Trophoblast cell (in vitro differentiated cells and primary cell): ENCODE results near the gene ETV3.
A peak's percentile ranks its signal among the peaks of the same experiment; 100 is the strongest.

ENCODE experiments used
- DNase-seq, 2 donors: peaks; one replicate each; pipeline ENCODE4 v3.0.0-alpha.2; 2016
- H2AFZ ChIP-seq: 2 replicates; pipeline ENCODE4 v1.6.1; 2013; ENCODE audit warnings: low read length, moderate library complexity, mild to moderate bottlenecking; ENCODE audit not compliant: insufficient read depth, poor library complexity
- H2AK5ac ChIP-seq: 2 replicates; pipeline ENCODE4 v1.6.1; 2013; ENCODE audit warnings: mild to moderate bottlenecking, low read length
- H2BK120ac ChIP-seq: 2 replicates; pipeline ENCODE4 v1.6.1; 2013; ENCODE audit warnings: low read length, mild to moderate bottlenecking, moderate library complexity; ENCODE audit not compliant: insufficient read depth, poor library complexity
- H2BK12ac ChIP-seq: 2 replicates; pipeline ENCODE4 v1.6.1; 2013; ENCODE audit warnings: mild to moderate bottlenecking, low read length, moderate library complexity
- H2BK5ac ChIP-seq: 2 replicates; pipeline ENCODE4 v1.6.1; 2013; ENCODE audit warnings: low read length, low read depth, moderate library complexity, mild to moderate bottlenecking; ENCODE audit not compliant: poor library complexity
- H3K14ac ChIP-seq: 2 replicates; pipeline ENCODE4 v1.6.1; 2013; ENCODE audit warnings: mild to moderate bottlenecking, low read length
- H3K18ac ChIP-seq: 2 replicates; pipeline ENCODE4 v1.6.1; 2013; ENCODE audit warnings: mild to moderate bottlenecking, low read length
- H3K23ac ChIP-seq: 2 replicates; pipeline ENCODE4 v1.6.1; 2013; ENCODE audit warnings: low read length
- H3K27ac ChIP-seq: 2 replicates; pipeline ENCODE4 v1.5.1; 2013; ENCODE audit warnings: low read depth, mild to moderate bottlenecking, inconsistent platforms, low read length, moderate library complexity
- H3K27me3 ChIP-seq: 2 replicates; pipeline ENCODE4 v1.6.1; 2013; ENCODE audit warnings: inconsistent platforms, mild to moderate bottlenecking, low read length, moderate library complexity; ENCODE audit not compliant: insufficient read depth
- H3K36me3 ChIP-seq, 2 experiments: 1 replicate in 1 of 2; 2 replicates in 1 of 2; pipeline ENCODE4 v1.6.1; 2013; ENCODE audit warnings: low read length in 2 of 2, mild to moderate bottlenecking in 2 of 2, moderate library complexity in 1 of 2; ENCODE audit not compliant: insufficient read depth in 2 of 2, control insufficient read depth in 1 of 2
- H3K4ac ChIP-seq: 2 replicates; pipeline ENCODE4 v1.6.1; 2013; ENCODE audit warnings: low read depth, mild to moderate bottlenecking, low read length, moderate library complexity
- H3K4me1 ChIP-seq, 2 experiments: 1 replicate in 1 of 2; 2 replicates in 1 of 2; pipeline ENCODE4 v1.6.1; 2013; ENCODE audit warnings: low read length in 2 of 2, mild to moderate bottlenecking in 2 of 2, moderate library complexity in 1 of 2; ENCODE audit not compliant: insufficient read depth in 2 of 2, control insufficient read depth in 1 of 2
- H3K4me2 ChIP-seq: 2 replicates; pipeline ENCODE4 v1.6.1; 2013; ENCODE audit warnings: inconsistent platforms, mild to moderate bottlenecking, low read length, moderate library complexity
- H3K4me3 ChIP-seq: 2 replicates; pipeline ENCODE4 v1.5.1; 2013; ENCODE audit warnings: mild to moderate bottlenecking, low read depth, low read length, inconsistent platforms
- H3K79me1 ChIP-seq: one replicate; pipeline ENCODE4 v1.6.1; 2013; ENCODE audit warnings: low read length
- H3K79me2 ChIP-seq: 2 replicates; pipeline ENCODE4 v1.6.1; 2013; ENCODE audit warnings: low read length, mild to moderate bottlenecking; ENCODE audit not compliant: control insufficient read depth, insufficient read depth, poor library complexity
- H3K9ac ChIP-seq: 2 replicates; pipeline ENCODE4 v1.6.1; 2013; ENCODE audit warnings: mild to moderate bottlenecking, low read length
- H3K9me3 ChIP-seq: 2 replicates; pipeline ENCODE4 v1.6.1; 2013; ENCODE audit warnings: low read depth, mild to moderate bottlenecking, control low read depth, inconsistent platforms, low read length; ENCODE audit not compliant: insufficient read depth
- H4K12ac ChIP-seq: 2 replicates; pipeline ENCODE4 v1.6.1; 2013; ENCODE audit warnings: low read depth, mild to moderate bottlenecking, low read length, moderate library complexity
- H4K8ac ChIP-seq: 2 replicates; pipeline ENCODE4 v1.6.1; 2013; ENCODE audit warnings: low read depth, mild to moderate bottlenecking, low read length, moderate library complexity
- H4K91ac ChIP-seq: one replicate; pipeline ENCODE4 v1.6.1; 2013; ENCODE audit warnings: low read depth, mild to moderate bottlenecking, low read length, moderate library complexity
- WGBS: extraction: QIAGEN DNeasy Blood & Tissue Kit; methylation state at CpG from one replicate; pipeline ENCODE4 v1.1.7; 2013; ENCODE audit warnings: missing lambda C conversion rate; ENCODE audit not compliant: insufficient read length, insufficient coverage; ENCODE audit errors: extremely low coverage; 5-methylcytosine and 5-hydroxymethylcytosine counted together

Gene ETV3

DNA sequence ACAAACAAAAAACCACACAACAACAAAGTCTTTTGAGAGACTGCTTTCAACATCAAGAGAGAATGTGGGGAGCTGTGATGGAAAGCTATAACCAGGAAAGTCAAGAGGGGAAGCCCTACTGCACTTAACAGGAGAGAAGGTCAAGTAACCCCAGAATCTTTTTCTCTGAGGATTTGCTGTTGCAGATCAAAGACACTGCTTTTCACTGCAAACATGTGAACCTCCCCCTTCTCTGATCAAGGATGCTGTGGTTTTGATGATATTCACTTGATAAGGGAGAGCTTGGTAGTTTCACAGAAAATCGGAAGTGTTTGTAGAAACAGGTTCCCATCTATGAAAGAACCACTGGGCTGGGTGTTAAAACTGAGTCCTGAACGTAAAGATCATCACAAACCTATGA lies 4.8 kb downstream of the ETV3 start:
- H3K4me1 ChIP-seq = peaks cover 12 to 24% of the 10 kb centered on the region in 2 experiments
- no peak overlapping the region for H3K23ac ChIP-seq
- H3K14ac ChIP-seq = no peak overlapping the region
- H3K27ac ChIP-seq = peak overlapping the region; percentile 26
- no peak overlapping the region for H4K91ac ChIP-seq
- no peak overlapping the region for H3K9ac ChIP-seq
- H2BK5ac ChIP-seq = no peak overlapping the region
- no peaks in the 10 kb centered on the region for H3K27me3 ChIP-seq
- H3K18ac ChIP-seq = no peak overlapping the region
- H3K79me2 ChIP-seq = peaks cover 11% of the 10 kb centered on the region
- no peak overlapping the region for H3K4me2 ChIP-seq
- WGBS = no CpG with 5 or more reads among the region's 2 CpGs
- H3K79me1 ChIP-seq = peaks cover 8% of the 10 kb centered on the region
- no peak overlapping the region for H2BK12ac ChIP-seq
- no peak overlapping the region for H4K12ac ChIP-seq
- no peaks in the 10 kb centered on the region for H3K9me3 ChIP-seq
- H4K8ac ChIP-seq = no peak overlapping the region
- no peak overlapping the region for H2AK5ac ChIP-seq
- peaks cover 4 to 18% of the 10 kb centered on the region in 2 experiments for H3K36me3 ChIP-seq
- H3K4ac ChIP-seq = no peak overlapping the region
- no peak overlapping the region for H3K4me3 ChIP-seq
- no peak for DNase-seq
- no peak overlapping the region for H2BK120ac ChIP-seq
- no peak overlapping the region for H2AFZ ChIP-seq

DNA sequence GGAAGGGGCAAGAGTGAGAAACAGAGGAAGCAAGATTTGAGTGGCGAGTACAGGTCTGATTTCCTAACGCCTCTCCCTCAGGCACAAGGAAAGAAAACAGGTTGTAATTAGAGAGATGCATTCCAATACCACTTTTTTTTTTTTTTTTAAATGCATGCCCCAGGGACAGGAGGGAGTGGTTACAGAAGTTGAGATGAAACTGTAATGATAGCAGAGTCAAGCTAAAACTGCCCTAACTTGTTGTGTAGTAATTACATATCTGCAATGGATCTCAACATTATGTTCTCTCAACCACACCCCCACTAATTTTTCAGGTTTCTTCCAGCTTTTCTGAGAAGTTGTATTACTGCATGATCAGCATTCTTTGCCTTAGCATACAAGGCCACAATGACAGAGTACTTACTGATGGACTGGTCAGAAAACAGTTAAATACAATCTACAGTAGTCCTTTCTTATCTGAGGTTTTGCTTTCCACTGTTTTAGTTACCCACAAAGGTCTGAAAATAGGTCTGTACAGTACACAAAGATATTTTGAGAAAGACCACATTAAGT lies 5.5 kb downstream of the ETV3 start:
- no peaks in the 10 kb centered on the region for H3K27me3 ChIP-seq
- no peak overlapping the region for H3K23ac ChIP-seq
- no peak overlapping the region for H4K12ac ChIP-seq
- no peak overlapping the region for H2AFZ ChIP-seq
- no CpG with 5 or more reads among the region's 2 CpGs for WGBS
- no peak overlapping the region for H3K27ac ChIP-seq
- H3K9ac ChIP-seq = no peak overlapping the region
- peak overlapping the region; percentile 34 for H3K4me2 ChIP-seq
- peak; percentile 70 to 96 for DNase-seq
- peaks cover under 1% of the 10 kb centered on the region for H3K79me1 ChIP-seq
- H2AK5ac ChIP-seq = no peak overlapping the region
- no peak overlapping the region for H3K18ac ChIP-seq
- H3K4ac ChIP-seq = no peak overlapping the region
- peaks cover 12 to 24% of the 10 kb centered on the region in 2 experiments for H3K4me1 ChIP-seq
- H2BK12ac ChIP-seq = no peak overlapping the region
- peaks cover 6 to 24% of the 10 kb centered on the region in 2 experiments for H3K36me3 ChIP-seq
- no peak overlapping the region for H3K4me3 ChIP-seq
- H2BK5ac ChIP-seq = no peak overlapping the region
- no peak overlapping the region for H4K91ac ChIP-seq
- H3K79me2 ChIP-seq = peaks cover 6% of the 10 kb centered on the region
- no peak overlapping the region for H2BK120ac ChIP-seq
- no peaks in the 10 kb centered on the region for H3K9me3 ChIP-seq
- H4K8ac ChIP-seq = no peak overlapping the region
- no peak overlapping the region for H3K14ac ChIP-seq

DNA sequence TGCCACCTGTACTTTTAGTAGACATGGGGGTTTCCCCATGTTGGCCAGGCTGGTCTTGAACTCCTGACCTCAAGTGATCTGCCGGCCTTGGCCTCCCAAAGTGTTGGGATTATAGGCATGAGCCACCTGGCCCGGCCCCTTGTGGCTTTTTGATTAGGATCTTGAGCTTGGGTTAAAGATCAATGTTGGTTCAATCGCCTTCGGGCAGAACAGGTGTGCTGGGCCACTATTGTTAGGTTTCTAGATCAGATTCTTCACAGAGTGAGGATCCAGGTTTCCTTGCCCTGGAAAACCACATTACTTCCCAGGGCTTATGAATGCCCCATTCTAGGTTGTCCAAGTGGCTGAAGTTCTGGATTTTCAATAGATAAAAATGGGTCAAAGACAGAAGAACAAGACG lies 6.1 kb downstream of the ETV3 start:
- Histone ChIP-seq H3K4ac (no peak overlapping the region), H3K4me3 (no peak overlapping the region), H3K9ac (no peak overlapping the region), H3K23ac (no peak overlapping the region), H4K12ac (no peak overlapping the region), H3K14ac (no peak overlapping the region), H2BK12ac (no peak overlapping the region), H4K91ac (no peak overlapping the region), H3K4me2 (no peak overlapping the region), H3K79me2 (peaks cover 2% of the 10 kb centered on the region), H3K27ac (no peak overlapping the region), H3K4me1 (peaks cover 11 to 24% of the 10 kb centered on the region in 2 experiments), H2BK120ac (no peak overlapping the region), H3K18ac (no peak overlapping the region), H3K79me1 (no peaks in the 10 kb centered on the region), H3K36me3 (peaks cover 10 to 28% of the 10 kb centered on the region in 2 experiments), H2AK5ac (no peak overlapping the region), H3K9me3 (no peaks in the 10 kb centered on the region), H4K8ac (no peak overlapping the region), H3K27me3 (no peaks in the 10 kb centered on the region), H2BK5ac (no peak overlapping the region), H2AFZ (no peak overlapping the region)
- no CpG with 5 or more reads among the region's 5 CpGs for WGBS
- DNase-seq = peak in 1 of 2 donors; percentile 46

DNA sequence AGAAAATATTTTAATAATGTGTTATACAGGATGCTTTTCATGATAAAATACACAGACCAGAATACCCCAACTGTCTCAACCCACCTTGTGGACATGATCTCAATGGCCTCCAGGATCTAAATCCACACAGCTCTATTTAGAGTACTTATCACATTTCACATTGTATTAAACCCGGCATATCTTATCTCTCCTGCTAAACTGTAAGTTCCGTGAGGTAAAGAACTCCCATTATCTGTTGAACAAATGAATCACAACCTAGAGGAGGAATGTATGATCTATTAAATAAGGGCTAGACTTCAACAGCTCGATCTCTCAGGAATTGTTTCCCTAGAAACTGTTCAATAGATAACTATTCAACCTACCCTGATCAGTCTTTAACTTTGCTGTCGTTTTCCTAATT lies 6.9 kb downstream of the ETV3 start:
- no CpG with 5 or more reads among the region's 4 CpGs for WGBS

More for the DNA sequence above, 6.9 kb downstream of the ETV3 start:
- Histone ChIP-seq H4K91ac (no peak overlapping the region), H3K36me3 (peaks cover 12 to 31% of the 10 kb centered on the region in 2 experiments), H4K8ac (no peak overlapping the region), H4K12ac (no peak overlapping the region), H3K4me1 (peaks cover 9 to 21% of the 10 kb centered on the region in 2 experiments), H3K27ac (no peak overlapping the region), H2BK120ac (no peak overlapping the region), H3K27me3 (no peaks in the 10 kb centered on the region), H3K4me2 (no peak overlapping the region), H3K18ac (no peak overlapping the region), H3K4me3 (no peak overlapping the region), H3K79me1 (no peaks in the 10 kb centered on the region), H2AK5ac (no peak overlapping the region), H3K9ac (no peak overlapping the region), H3K9me3 (no peaks in the 10 kb centered on the region), H2AFZ (no peak overlapping the region), H3K14ac (no peak overlapping the region), H2BK5ac (no peak overlapping the region), H3K79me2 (no peaks in the 10 kb centered on the region), H3K23ac (no peak overlapping the region), H2BK12ac (no peak overlapping the region), H3K4ac (no peak overlapping the region)
- peak in 1 of 2 donors; percentile 39 for DNase-seq
